Right lobe of liver (tissue), 6 donors: ENCODE results near the gene BAX. TPM values are rescaled to one million over a fixed set of nuclear protein-coding genes. Genes with fewer than 3 reads are reported as not detected.

Experiments used
- ATAC-seq, 4 donors: fragments of 200-7000 bp; cut with Tn5 transposase; one replicate each; pipeline ENCODE4 v1.9.1; 2020; ENCODE audit warnings: mild to moderate bottlenecking in 4 of 4, moderate library complexity in 4 of 4
- DNase-seq, 3 donors: peaks; one replicate each; pipeline ENCODE4 v3.0.0-alpha.2; 2020
- H3K27ac ChIP-seq, 3 donors: fragments of 200-600 bp; one replicate each; pipeline ENCODE4 v1.8.0; 2022
- H3K27me3 ChIP-seq, 2 donors: fragments of 200-600 bp; one replicate each; pipeline ENCODE4 v1.8.0; 2022
- H3K36me3 ChIP-seq, 4 donors: fragments of 200-600 bp; sonication (generic) in 1 of 4; one replicate each; pipeline versions ENCODE4 v1.5.1 to v1.8.0; 2017 to 2022; ENCODE audit warnings: control low read depth in 1 of 4
- H3K4me1 ChIP-seq, 4 donors: fragments of 200-600 bp; sonication (generic) in 1 of 4; one replicate each; pipeline versions ENCODE4 v1.5.1 to v1.8.0; 2017 to 2022; ENCODE audit warnings: control low read depth in 1 of 4
- H3K4me3 ChIP-seq, 3 donors: fragments of 200-600 bp; one replicate each; pipeline ENCODE4 v1.8.0; 2022
- H3K9me3 ChIP-seq, 4 donors: fragments of 200-600 bp; sonication (generic) in 1 of 4; one replicate each; pipeline versions ENCODE4 v1.5.1 to v1.8.0; 2017 to 2022; ENCODE audit warnings: control low read depth in 1 of 4
- POLR2A ChIP-seq: fragments of 450-650 bp; IDR thresholded peaks from one replicate; pipeline ENCODE4 v1.6.1; 2017; ENCODE audit warnings: antibody characterized with exemption, mild to moderate bottlenecking
- WGBS: methylation state at CpG from one replicate; pipeline ENCODE4 v1.1.6; 2018; ENCODE audit warnings: low coverage, low lambda C conversion rate; ENCODE audit not compliant: insufficient coverage; ENCODE audit errors: missing lambda C conversion rate; 5-methylcytosine and 5-hydroxymethylcytosine counted together
- intact Hi-C, 2 donors: fragments of 100-400 bp; cut with DNase I; formaldehyde crosslinking; loops; one replicate each; pipeline versions ENCODE4 v1.11.2 to v1.14.1; 2022
- total RNA-seq, 6 experiments: library from RNA; depleted of rRNA in 2 of 6; stranded (reverse); fragments of >200 nt in 2 of 6; fragmentation: NEBNext Ultra II Directional in 3 of 6; extraction: Animal tissue kit (Norgen Biotek cat#: 25700) in 3 of 6; gene quantifications; one replicate each; pipeline versions ENCODE4 v1.1.0 to v1.2.4, GENCODE V29; 2016 to 2023
- TF ChIP-seq, protein P1 (sequence below), 4 donors: fragments of 200-600 bp in 3 of 4; fragments of 450-650 bp in 1 of 4; IDR thresholded peaks; one replicate each; pipeline versions ENCODE4 v1.5.1 to v1.8.0; 2016 to 2022; ENCODE audit warnings: antibody characterized with exemption in 4 of 4, mild to moderate bottlenecking in 2 of 4
- donor health status: DM: no; HTN: yes; CAD: no.
- donor health status: DM: no; HTN: no; CAD: no.
- donor health status: DM: no; HTN: no; CAD: no.
- donor health status: DM: no; HTN: yes; CAD: no.
- donor health status: DM: no; HTN: yes; CAD: no.

The BAX gene
- total RNA-seq, 6 experiments from 2014 or later: 15.9 to 54.1 (median 30.8) TPM

DNA sequence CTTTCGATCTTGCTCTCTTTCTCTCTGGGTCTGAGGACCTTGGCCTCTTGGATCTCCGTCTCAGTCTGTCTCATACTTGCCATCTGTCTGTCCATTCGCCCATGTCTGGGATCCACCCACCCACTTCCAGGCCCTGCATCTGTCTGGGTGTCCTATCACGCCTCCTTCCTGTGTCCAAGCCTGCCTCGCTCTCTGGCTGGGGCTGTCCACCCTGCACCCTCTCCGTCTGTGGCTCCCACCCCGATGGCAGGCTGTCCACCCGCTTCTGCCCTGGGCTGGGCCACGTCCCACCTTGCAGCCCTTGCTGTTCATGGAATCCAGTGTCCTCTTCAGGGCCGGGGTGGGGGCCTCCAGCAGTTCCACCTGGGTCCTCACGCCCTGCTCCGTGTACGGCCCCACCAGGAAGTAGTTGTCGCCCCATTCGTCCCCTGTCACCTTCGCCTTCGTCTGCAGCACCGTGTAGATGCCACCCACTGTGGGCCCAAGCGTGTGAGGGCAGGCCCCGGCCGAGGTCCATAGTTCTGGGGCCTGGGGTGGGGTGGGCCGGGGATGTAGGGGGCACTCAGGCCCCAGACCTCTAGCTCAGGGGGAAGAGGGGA, 36.4 kb downstream of the BAX start:
- Histone ChIP-seq H3K9me3 (no peaks in the 10 kb centered on the region), H3K27ac (no peak overlapping the region), H3K27me3 (no peaks in the 10 kb centered on the region), H3K36me3 (peaks cover 0 to 14% (median 0%) of the 10 kb centered on the region in 4 donors), H3K4me3 (no peak overlapping the region), H3K4me1 (peaks cover 0 to 18% (median 11%) of the 10 kb centered on the region in 4 donors)
- WGBS: 89% methylated on average over 4 of the region's 22 CpGs
- intact Hi-C loops: no loop called here
- ATAC-seq: no peak
- no peak for DNase-seq
- TF ChIP-seq, protein P1, sequence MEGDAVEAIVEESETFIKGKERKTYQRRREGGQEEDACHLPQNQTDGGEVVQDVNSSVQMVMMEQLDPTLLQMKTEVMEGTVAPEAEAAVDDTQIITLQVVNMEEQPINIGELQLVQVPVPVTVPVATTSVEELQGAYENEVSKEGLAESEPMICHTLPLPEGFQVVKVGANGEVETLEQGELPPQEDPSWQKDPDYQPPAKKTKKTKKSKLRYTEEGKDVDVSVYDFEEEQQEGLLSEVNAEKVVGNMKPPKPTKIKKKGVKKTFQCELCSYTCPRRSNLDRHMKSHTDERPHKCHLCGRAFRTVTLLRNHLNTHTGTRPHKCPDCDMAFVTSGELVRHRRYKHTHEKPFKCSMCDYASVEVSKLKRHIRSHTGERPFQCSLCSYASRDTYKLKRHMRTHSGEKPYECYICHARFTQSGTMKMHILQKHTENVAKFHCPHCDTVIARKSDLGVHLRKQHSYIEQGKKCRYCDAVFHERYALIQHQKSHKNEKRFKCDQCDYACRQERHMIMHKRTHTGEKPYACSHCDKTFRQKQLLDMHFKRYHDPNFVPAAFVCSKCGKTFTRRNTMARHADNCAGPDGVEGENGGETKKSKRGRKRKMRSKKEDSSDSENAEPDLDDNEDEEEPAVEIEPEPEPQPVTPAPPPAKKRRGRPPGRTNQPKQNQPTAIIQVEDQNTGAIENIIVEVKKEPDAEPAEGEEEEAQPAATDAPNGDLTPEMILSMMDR (IDR thresholded peaks at IDR 0.05): no peak
- TF ChIP-seq POLR2A: no peak

DNA sequence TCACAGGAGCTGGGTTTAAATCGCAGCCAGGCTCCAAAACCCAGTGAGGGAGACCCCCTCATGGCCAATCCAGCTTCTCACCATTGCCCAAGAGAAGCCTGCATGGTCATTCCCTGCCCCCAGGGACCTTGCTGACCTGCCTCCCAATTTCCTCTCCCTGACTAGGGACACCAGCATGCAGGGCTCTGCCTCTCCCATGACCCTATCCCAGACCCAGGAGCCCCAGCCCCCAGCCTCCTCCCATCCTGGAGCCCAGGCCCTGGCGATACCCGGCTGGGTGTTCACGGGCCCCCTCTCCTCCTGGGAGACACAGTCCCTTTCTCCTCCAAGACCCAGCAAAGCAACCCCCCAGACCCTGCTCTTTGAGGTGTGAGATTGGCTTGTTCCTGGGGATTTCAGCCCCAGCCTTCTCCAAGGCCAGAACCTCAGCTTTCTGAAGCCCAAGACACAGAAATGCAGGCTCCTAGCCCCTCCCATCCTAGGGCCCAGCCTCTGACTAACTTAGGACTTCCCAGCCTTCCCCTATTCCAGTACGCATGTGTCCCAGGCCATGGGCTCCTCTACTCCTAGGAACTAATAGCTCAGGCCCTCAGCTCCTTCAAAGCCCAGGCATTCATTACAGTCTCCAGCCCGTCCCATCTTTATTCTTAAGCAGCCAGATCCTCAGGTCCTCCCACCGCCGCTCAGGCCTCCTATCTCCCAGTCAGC, 37.4 kb downstream of the BAX start:
- no peaks in the 10 kb centered on the region for H3K9me3 ChIP-seq
- peak; percentile 14 for TF ChIP-seq POLR2A
- TF ChIP-seq, protein P1 (IDR thresholded peaks at IDR 0.05): no peak
- H3K27me3 ChIP-seq: no peaks in the 10 kb centered on the region
- peaks cover 0 to 18% (median 11%) of the 10 kb centered on the region in 4 donors for H3K4me1 ChIP-seq
- peaks cover 0 to 11% (median 0%) of the 10 kb centered on the region in 4 donors for H3K36me3 ChIP-seq
- H3K4me3 ChIP-seq: peak overlapping the region; percentile 85 to 89 (median 87)
- intact Hi-C loops: no loop called here
- DNase-seq (peak in 1 of 3 donors; percentile 54), ATAC-seq (peak in 3 of 4 donors; percentile 14 to 22 (median 16))
- peak overlapping the region; percentile 94 to 99 (median 97) for H3K27ac ChIP-seq
- 6% methylated on average over 5 of the region's 8 CpGs for WGBS

DNA sequence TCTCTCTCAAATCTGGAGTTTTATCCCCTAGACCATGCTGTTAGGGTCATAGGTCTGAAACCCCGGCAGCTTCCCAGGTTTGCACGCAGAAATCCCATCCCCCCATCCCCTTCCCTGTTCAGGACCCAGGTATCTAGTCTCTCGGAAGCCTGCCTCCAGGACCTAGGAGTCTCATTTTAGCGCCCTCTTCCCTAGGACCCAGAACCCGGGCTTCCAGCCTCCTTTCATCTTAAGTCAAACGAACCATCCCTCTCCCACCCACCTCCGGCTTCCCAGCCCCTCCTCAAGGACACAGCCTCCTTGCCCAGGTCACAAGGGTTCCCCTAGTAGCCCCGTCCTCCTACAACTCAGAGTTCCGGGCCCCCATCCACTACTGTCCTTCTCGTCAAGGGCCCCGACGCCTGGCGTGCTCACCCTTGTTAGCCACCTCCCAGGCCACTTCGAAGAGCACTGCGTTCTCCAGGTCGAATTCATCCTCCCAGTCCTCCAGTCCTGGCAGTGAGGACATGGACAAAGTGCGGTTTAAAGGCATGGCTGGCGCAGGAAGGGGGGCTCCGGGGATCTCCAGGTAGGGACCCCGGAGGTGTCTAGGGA, 38.0 kb downstream of the BAX start:
- WGBS: 0% methylated on average over 9 of the region's 20 CpGs
- Histone ChIP-seq H3K4me1 (peaks cover 0 to 18% (median 11%) of the 10 kb centered on the region in 4 donors), H3K27me3 (no peaks in the 10 kb centered on the region), H3K36me3 (peaks cover 0 to 10% (median 0%) of the 10 kb centered on the region in 4 donors), H3K9me3 (no peaks in the 10 kb centered on the region), H3K27ac (peak overlapping the region; percentile 94 to 99 (median 97)), H3K4me3 (peak overlapping the region; percentile 85 to 89 (median 87))
- ATAC-seq: peak; percentile 1 to 3 (median 2)
- peak in 2 of 3 donors; percentile 55 to 61 for DNase-seq
- TF ChIP-seq POLR2A: no peak
- TF ChIP-seq, protein P1 (IDR thresholded peaks at IDR 0.05): no peak
- intact Hi-C loops: no loop called here

DNA sequence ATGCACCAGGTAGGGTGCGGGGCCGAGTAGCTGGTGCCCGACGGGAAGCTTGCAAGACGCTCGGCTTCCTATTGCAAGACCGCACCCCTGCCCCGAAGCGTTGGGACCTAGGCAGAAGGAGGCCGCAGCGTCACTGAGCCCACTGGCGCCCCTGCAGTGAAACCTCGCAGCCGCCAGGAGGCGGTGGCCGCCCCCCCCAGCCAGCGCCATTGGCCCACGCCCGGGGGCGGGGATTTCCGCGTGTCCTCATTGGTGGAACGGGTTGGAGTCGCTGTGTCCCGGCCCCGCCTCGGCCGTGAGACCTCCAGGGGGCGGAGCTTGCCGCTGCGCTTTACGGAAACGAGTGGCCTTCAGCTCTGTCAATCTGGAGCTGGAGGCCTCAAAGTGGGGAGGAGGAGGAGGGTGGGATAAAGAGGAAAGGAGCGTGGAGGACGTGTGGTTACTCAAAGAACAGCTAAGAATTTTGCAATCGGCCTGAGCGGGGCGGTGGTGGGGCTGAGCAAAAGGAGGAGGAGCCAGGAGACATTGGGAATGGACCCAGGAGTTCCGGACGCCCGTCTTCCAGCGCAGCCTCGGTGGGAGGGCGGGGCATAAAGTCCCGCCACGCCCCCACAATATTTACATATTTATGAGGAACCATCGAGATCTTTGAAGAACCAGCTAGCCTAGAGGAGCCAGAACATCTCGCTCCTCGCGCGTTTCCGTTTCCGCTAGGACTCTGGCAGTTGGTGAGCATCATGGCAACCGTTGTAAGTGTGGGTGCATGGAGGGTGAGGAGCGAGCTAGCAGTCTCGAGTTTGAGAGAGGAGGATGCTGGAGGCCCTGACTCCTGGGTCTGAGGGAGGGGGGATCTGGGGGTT, 38.7 kb downstream of the BAX start, which contains the start of the genes GYS1 and RUVBL2:
Gene GYS1, minus strand, starts transcription at position 135 of the 860 bp plus-strand sequence. CDS start 197 bp downstream, outside the sequence.
Gene RUVBL2, plus strand, starts transcription at position 713 of the 860 bp plus-strand sequence. Its CDS starts 25 bp downstream, at position 738.
- H3K4me3 ChIP-seq: peak within 1 kb of the TSS; percentile 85 to 89 (median 87)
- no peaks in the 10 kb centered on the region for H3K27me3 ChIP-seq
- DNase-seq (peak; percentile 100), ATAC-seq (peak; percentile 87 to 95 (median 92))
- H3K4me1 ChIP-seq: peaks cover 0 to 18% (median 11%) of the 10 kb centered on the region in 4 donors
- no peaks in the 10 kb centered on the region for H3K9me3 ChIP-seq
- peak within 1 kb of the TSS; percentile 94 to 99 (median 97) for H3K27ac ChIP-seq
- H3K36me3 ChIP-seq: peaks cover 0 to 5% (median 0%) of the 10 kb centered on the region in 4 donors
- TF ChIP-seq, protein P1 (IDR thresholded peaks at IDR 0.05): peak; percentile 96 to 99 (median 98)
- TF ChIP-seq POLR2A: peak; percentile 92
- WGBS: 0% methylated on average over 18 of the region's 56 CpGs
- intact Hi-C loops: no loop called here
